Endothelial cell of umbilical vein (primary cell): ENCODE measurements around the gene GPR183. TPM values are rescaled to one million over a fixed set of nuclear protein-coding genes. Genes with fewer than 3 reads are reported as not detected.

Source experiments
- BruUV-seq: library from RNA; stranded (reverse); fragments of 400-500 nt; replicated peaks from 2 replicates; lab custom pipeline; 2021; lab: Mats Ljungman, UMichigan
- CTCF ChIA-PET: fragments of 300-600, 350-600 bp; sonication (Branson Sonifier 250); formaldehyde crosslinking; loops from one replicate; lab custom pipeline; 2021; ENCODE audit warnings: antibody characterized with exemption, inconsistent platforms; lab: Charles Lee
- POLR2A ChIA-PET: fragments of 300-600, 350-600 bp; sonication (Branson Sonifier 250); formaldehyde crosslinking; loops from one replicate; lab custom pipeline; 2021; ENCODE audit warnings: antibody characterized with exemption, inconsistent platforms; lab: Charles Lee
- DNase-seq: peaks from one replicate; pipeline ENCODE4 v3.0.0-alpha.2; 2011; ENCODE audit warnings: low read depth, low spot score
- FAIRE-seq: peaks from 2 replicates; lab custom pipeline; 2011; peaks lifted over from hg19 to GRCh38; lab: Jason Lieb, UNC
- H2AFZ ChIP-seq: 2 replicates; pipeline ENCODE4 v1.6.0; 2012; ENCODE audit warnings: low read depth, low read length, control low read depth, inconsistent platforms
- H3K27ac ChIP-seq: 2 replicates; pipeline ENCODE4 v1.5.1; 2011; ENCODE audit warnings: low read depth, mild to moderate bottlenecking, control low read depth, low read length, moderate library complexity; ENCODE audit not compliant: insufficient read depth
- H3K27me3 ChIP-seq, 2 experiments: 2 replicates each; pipeline versions ENCODE4 v1.6.0 to v1.6.1; 2011; ENCODE audit warnings: low read length in 2 of 2, mixed read lengths in 1 of 2; ENCODE audit not compliant: control insufficient read depth in 2 of 2, insufficient read depth in 2 of 2
- H3K36me3 ChIP-seq, 2 experiments: 2 replicates in 1 of 2; 3 replicates in 1 of 2; pipeline ENCODE4 v1.5.1; 2011; ENCODE audit warnings: low read length in 2 of 2, mild to moderate bottlenecking in 1 of 2, moderate library complexity in 1 of 2; ENCODE audit not compliant: control insufficient read depth in 2 of 2, insufficient read depth in 2 of 2; ENCODE audit errors: extremely low read depth in 1 of 2
- H3K4me1 ChIP-seq: 3 replicates; pipeline ENCODE4 v1.5.1; 2011; ENCODE audit warnings: mild to moderate bottlenecking, low read length; ENCODE audit not compliant: control insufficient read depth, insufficient read depth; ENCODE audit errors: extremely low read depth
- H3K4me2 ChIP-seq: 2 replicates; pipeline ENCODE4 v1.6.1; 2011; ENCODE audit warnings: low read length, control low read depth, mixed read lengths; ENCODE audit not compliant: insufficient read depth
- H3K4me3 ChIP-seq, 3 experiments: fragments of 200-600 bp in 1 of 3; sonication (generic), shearing (Covaris generic) in 1 of 3; replicated peaks in 1 of 3; 2 replicates each; pipeline ENCODE4 v1.5.1; 2011 to 2016; ENCODE audit warnings: control low read depth in 3 of 3, low read length in 3 of 3, mild to moderate bottlenecking in 2 of 3, inconsistent platforms in 1 of 3, low read depth in 1 of 3, moderate library complexity in 1 of 3; ENCODE audit not compliant: insufficient read depth in 1 of 3
- H3K79me2 ChIP-seq: 2 replicates; pipeline ENCODE4 v1.6.0; 2012; ENCODE audit warnings: low read length, inconsistent platforms; ENCODE audit not compliant: control insufficient read depth, insufficient read depth
- H3K9ac ChIP-seq: replicated peaks from 2 replicates; pipeline ENCODE3; 2011; ENCODE audit warnings: low read length, control low read depth; ENCODE audit not compliant: insufficient read depth; ENCODE audit errors: extremely low read depth
- H3K9me1 ChIP-seq: replicated peaks from 3 replicates; pipeline ENCODE4 v1.6.0; 2011; ENCODE audit warnings: mild to moderate bottlenecking, low read length; ENCODE audit not compliant: control insufficient read depth, insufficient read depth; ENCODE audit errors: extremely low read depth
- H3K9me3 ChIP-seq: replicated peaks from 2 replicates; pipeline ENCODE4 v1.5.1; 2012; ENCODE audit warnings: low read length, inconsistent platforms; ENCODE audit not compliant: control insufficient read depth, insufficient read depth
- H4K20me1 ChIP-seq: replicated peaks from 2 replicates; pipeline ENCODE3; 2011; ENCODE audit warnings: mild to moderate bottlenecking, low read length; ENCODE audit not compliant: control insufficient read depth, insufficient read depth; ENCODE audit errors: extremely low read depth
- EZH2 ChIP-seq: IDR thresholded peaks from 2 replicates; pipeline ENCODE4 v1.6.1; 2012; ENCODE audit warnings: borderline replicate concordance, low read depth, mild to moderate bottlenecking, moderate library complexity, low read length, inconsistent platforms; ENCODE audit not compliant: severe bottlenecking
- FOS ChIP-seq: IDR thresholded peaks from 2 replicates; pipeline ENCODE4 v1.6.1; 2011; ENCODE audit warnings: mild to moderate bottlenecking, low read length, moderate library complexity, borderline replicate concordance; ENCODE audit not compliant: insufficient read depth
- GATA2 ChIP-seq: IDR thresholded peaks from 2 replicates; pipeline ENCODE4 v1.7.0; 2011; ENCODE audit warnings: low read depth, mild to moderate bottlenecking, moderate library complexity, mixed read lengths, low read length; ENCODE audit not compliant: insufficient read length, insufficient read depth
- MYC ChIP-seq: IDR thresholded peaks from one replicate; pipeline ENCODE4 v1.6.1; 2011; ENCODE audit warnings: mild to moderate bottlenecking, low read depth, low read length
- POLR2A ChIP-seq: IDR thresholded peaks from 2 replicates; pipeline ENCODE4 v1.6.1; 2012; ENCODE audit warnings: low read depth, mild to moderate bottlenecking, control low read depth, low read length
- POLR2AphosphoS5 ChIP-seq: IDR thresholded peaks from 2 replicates; pipeline ENCODE4 v1.6.1; 2012; ENCODE audit warnings: low read depth, mild to moderate bottlenecking, control low read depth, low read length, moderate library complexity; ENCODE audit not compliant: insufficient read depth
- dilution Hi-C: fragments of 300-500 bp; cut with MboI; formaldehyde crosslinking; loops from one replicate; pipeline ENCODE4 v1.15.0; 2019; ENCODE audit warnings: low sequenced_read_pairs; ENCODE audit not compliant: extremely low pct_ligation_motif_present
- intact Hi-C: fragments of 100-400 bp; cut with micrococcal nuclease; formaldehyde crosslinking; loops from one replicate; pipeline ENCODE4 v1.10.0; 2022
- polyA plus RNA-seq, 4 experiments: library from polyadenylated mRNA; depleted of rRNA in 3 of 4; stranded (reverse) in 3 of 4; unstranded in 1 of 4; fragments of >200 nt; gene quantifications; 2 replicates each; pipeline versions ENCODE4 v1.2.1 to v1.2.3, GENCODE V29; 2011 to 2012; ENCODE audit warnings: missing spikeins in 1 of 4
- total RNA-seq: library from RNA; stranded (reverse); gene quantifications from 2 replicates; pipeline ENCODE4 v1.2.3, GENCODE V29; 2021

GPR183 gene
- total and polyA plus RNA-seq, 2 donors (not counting 3 experiments of a cell fraction or from before 2014, with no cell fraction given): 0.23 TPM; not detected in 1

DNA sequence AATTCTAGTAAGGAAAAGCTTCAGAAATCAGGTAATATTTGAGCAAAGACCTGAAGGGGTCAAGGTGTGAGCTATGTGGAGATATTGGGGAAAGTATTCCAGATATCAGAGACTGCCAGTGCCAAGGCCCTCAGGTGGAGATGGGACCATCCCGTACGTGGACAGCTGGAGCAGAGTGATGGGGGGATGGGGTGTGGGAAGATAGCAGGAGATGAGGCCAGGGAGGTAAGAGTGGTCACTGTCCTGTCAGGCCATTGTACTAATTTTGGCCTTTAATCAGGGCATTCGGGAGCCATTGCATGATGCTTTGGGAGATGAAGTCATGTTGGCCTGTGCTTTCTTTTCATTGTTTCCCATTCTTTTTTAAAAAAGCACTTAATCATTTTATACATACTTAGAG lies 36.0 kb downstream of the GPR183 start:
- no peak overlapping the region for H3K4me3 ChIP-seq
- H4K20me1 ChIP-seq: no peaks in the 10 kb centered on the region
- no peak overlapping the region for H3K9ac ChIP-seq
- no peaks in the 10 kb centered on the region for H3K4me1 ChIP-seq
- intact Hi-C loops (no loop called here), dilution Hi-C loops (loop anchor here (25.0 kb wide), 1 partner anchor 109 kb away; no protein-coding TSS in a partner anchor)
- no peak overlapping the region for H2AFZ ChIP-seq
- H3K36me3 ChIP-seq: peaks cover 0 to 2% of the 10 kb centered on the region in 2 experiments
- no peak for FAIRE-seq
- no peaks in the 10 kb centered on the region for H3K9me3 ChIP-seq
- no peaks in the 10 kb centered on the region for H3K9me1 ChIP-seq
- no peak overlapping the region for H3K27ac ChIP-seq
- H3K4me2 ChIP-seq: no peak overlapping the region
- BruUV-seq: no TSS peak
- no peak for DNase-seq
- TF ChIP-seq EZH2 (no peak), POLR2AphosphoS5 (no peak)
- no peaks in the 10 kb centered on the region for H3K27me3 ChIP-seq
- POLR2A ChIA-PET: no interaction called here
- no peaks in the 10 kb centered on the region for H3K79me2 ChIP-seq
- CTCF ChIA-PET: interaction anchor here (1.2 to 9.8 kb wide), 6 partner anchors 26 to 166 kb away, joined by 3 to 289 read pairs (median 13); partner anchors contain the start of gene GPR183

GRCh38 chr13:99270518-99270917 lies 36.7 kb downstream of the GPR183 start:
- Histone ChIP-seq H3K27me3 (no peaks in the 10 kb centered on the region), H2AFZ (no peak overlapping the region), H3K9me3 (no peaks in the 10 kb centered on the region), H3K9me1 (no peaks in the 10 kb centered on the region), H3K4me2 (no peak overlapping the region), H3K4me1 (no peaks in the 10 kb centered on the region), H3K27ac (no peak overlapping the region), H3K4me3 (no peak overlapping the region), H4K20me1 (no peaks in the 10 kb centered on the region), H3K36me3 (peaks cover 0 to 2% of the 10 kb centered on the region in 2 experiments), H3K9ac (no peak overlapping the region), H3K79me2 (no peaks in the 10 kb centered on the region)
- ChIA-PET POLR2A (no interaction called here), CTCF (interaction anchor here (1.2 to 9.8 kb wide), 18 partner anchors 12 to 296 kb away, joined by 3 to 289 read pairs (median 9); partner anchors contain the start of genes GPR183 and TM9SF2)
- dilution Hi-C loops: loop anchor here (25.0 kb wide), 1 partner anchor 108 kb away; no protein-coding TSS in a partner anchor
- DNase-seq: no peak
- TF ChIP-seq POLR2A (no peak), GATA2 (no peak), FOS (no peak), MYC (no peak)
- intact Hi-C loops: no loop called here
- BruUV-seq: no TSS peak
- peak; percentile 43 for FAIRE-seq
